ENCODE measurements around the gene GABPB2. TPM values are rescaled to one million over a fixed set of nuclear protein-coding genes. Genes with fewer than 3 reads are reported as not detected.

GABPB2 gene
- 6.2 TPM for total RNA-seq

- peak; percentile 91 for DNase-seq (ENCODE audit: low spot score)
- peak; percentile 92 for ATAC-seq
Measured at GRCh38 chr1:151070474-151071276, at the start of gene GABPB2. GABPB2 (plus strand) TSS chr1:151070761; CDS start chr1:151088190, 17,429 bp downstream.

- DNase-seq (ENCODE audit: low spot score) (peak; percentile 74), ATAC-seq (peak; percentile 94)
Measured at GRCh38 chr1:151024540-151025146, 45.9 kb upstream of the GABPB2 start.

DNA sequence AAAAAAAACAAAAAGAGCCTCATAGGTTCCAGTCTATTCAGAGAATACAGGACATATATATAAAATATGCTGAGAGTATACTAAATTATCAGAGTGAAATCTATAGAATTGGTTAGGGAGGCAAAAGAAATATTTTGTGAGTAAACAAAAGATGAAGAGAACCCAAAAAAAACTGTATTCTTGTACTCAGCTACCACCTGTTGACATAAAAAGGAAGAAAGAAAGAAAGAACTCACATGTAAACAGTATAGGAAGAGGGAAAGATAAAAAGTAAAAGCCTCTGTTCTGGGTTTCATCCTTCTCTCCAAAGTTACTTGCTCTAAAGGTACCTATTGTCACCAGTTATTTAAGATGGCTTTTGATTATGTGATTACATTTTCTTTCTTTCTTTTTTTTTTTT is 44.1 kb upstream of the GABPB2 start:
- no peak for ATAC-seq
- no peak for DNase-seq (ENCODE audit: low spot score)

GRCh38 chr1:151032164-151032563 is 38.4 kb upstream of the GABPB2 start:
- DNase-seq (ENCODE audit: low spot score) (no peak), ATAC-seq (no peak)

DNA sequence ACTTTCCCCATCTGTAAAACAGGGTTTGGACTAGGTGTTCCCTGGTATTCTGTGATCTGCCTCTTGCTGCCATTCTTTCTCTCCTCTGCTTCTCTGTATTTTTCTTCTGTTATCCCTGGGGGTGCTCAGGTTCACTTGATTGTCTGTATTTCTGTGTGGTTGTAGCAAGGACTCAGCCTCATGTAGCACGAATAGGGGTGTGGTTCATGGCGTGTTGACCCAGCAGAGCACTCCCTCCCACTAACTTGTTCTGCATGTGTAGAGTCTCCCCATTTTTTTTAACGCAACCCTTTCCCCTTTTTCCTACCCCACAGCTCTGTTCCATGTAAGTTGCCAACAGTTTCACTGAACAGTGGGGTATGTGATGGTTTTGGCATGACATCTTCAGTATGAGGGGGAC is 35.4 kb upstream of the GABPB2 start:
- ATAC-seq (no peak), DNase-seq (ENCODE audit: low spot score) (no peak)

DNA sequence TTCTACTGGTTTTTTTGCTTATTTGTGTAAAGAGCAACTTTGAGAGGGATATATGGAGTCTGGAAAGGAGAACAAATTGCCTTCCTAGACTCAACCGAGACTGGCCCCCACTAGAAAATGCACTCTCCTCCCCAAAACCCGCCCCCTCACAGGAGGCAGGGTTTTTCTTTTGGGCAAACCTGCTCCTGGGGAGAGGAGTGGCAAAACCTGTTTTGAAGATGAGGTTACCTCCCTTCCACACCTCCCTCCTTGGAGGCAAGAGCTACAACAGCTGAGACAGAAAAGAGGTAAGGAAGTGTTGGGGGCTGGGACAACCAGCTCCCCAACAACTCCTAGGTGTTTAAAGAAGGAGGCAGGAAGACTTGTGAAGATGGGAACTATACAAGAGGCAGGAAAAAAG is 34.2 kb upstream of the GABPB2 start, which contains the start of gene BNIPL:
Gene BNIPL (plus strand): TSS at position 231 of the 400 bp plus-strand sequence. CDS start 140 bp downstream, at position 371.
- ATAC-seq: no peak

DNA sequence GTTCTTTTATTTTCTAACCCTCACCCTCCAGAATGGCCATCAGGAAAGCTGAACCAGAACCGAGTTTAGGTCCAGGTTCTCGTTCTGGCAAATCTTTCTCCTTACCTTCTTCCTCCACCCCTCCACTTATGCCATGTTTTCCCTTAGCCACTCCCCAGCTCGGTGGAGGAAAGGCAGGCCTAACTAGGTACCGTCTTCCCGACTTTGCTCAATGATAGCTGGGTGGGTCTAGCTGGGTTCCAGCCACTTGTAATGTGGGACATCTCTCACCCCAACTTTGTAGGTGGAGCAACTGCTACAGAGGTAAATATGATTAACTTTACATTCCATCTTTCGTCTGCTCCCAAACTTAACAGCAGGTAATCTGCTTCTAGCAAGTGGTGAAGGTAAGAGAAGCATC is 33.5 kb upstream of the GABPB2 start:
- DNase-seq (ENCODE audit: low spot score) (no peak), ATAC-seq (no peak)

More for the DNA sequence above, 34.2 kb upstream of the GABPB2 start, which contains the start of gene BNIPL:
- no peak for DNase-seq (ENCODE audit: low spot score)

DNA sequence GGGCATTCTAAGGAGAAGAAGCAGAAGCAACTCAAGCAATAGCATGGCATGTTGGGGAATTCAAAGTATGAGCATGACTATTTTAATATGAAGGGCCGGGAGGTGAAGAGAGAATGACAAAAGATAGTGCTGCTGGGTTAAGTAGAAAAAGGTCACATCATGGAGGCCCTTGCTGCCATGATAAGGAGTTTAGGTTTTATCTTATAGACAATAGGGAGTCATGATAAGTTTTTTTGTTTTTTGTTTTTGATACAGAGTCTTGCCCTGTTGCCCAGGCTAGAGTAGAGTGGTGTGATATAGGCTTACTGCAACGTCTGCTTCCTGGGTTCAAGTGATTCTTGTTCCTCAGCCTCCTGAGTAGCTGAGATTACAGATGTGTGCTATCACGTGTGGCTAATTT is 31.0 kb upstream of the GABPB2 start:
- DNase-seq (ENCODE audit: low spot score): no peak
- no peak for ATAC-seq

DNA sequence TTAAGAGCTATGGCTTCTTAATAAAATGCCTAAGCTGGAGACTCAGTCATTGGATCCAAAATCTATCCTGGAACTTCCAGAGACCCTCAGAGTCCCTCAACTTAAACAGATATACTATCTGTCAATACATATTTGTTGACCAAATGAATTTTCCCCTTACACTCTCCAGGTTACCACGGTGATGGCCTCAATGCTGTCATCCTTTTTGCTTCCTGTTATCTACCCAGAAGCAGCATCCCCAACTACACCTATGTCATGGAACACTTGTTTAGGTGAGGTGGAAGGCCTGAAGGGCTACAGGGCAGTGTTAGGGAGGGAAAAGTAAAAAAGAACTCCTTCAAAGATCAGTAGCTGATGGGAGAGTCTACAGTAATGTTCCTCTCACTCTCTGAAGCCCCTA is 27.4 kb upstream of the GABPB2 start:
- ATAC-seq: no peak
- DNase-seq (ENCODE audit: low spot score): no peak

DNA sequence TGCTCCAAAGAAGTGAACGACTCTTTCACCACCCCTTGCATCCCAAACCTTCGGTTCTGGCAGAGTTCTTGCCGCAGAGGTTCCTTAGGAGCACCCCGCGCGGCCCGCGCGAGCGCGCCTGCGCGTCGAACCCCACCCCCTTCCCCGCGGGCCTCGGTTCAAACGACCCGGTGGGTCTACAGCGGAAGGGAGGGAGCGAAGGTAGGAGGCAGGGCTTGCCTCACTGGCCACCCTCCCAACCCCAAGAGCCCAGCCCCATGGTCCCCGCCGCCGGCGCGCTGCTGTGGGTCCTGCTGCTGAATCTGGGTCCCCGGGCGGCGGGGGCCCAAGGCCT is 23.0 kb upstream of the GABPB2 start, which contains the start of gene C1orf56:
Gene C1orf56 (plus strand): TSS at position 161 of the 334 bp plus-strand sequence. CDS start 97 bp downstream, at position 258.
- DNase-seq (ENCODE audit: low spot score) (peak; percentile 79), ATAC-seq (peak; percentile 80)

DNA sequence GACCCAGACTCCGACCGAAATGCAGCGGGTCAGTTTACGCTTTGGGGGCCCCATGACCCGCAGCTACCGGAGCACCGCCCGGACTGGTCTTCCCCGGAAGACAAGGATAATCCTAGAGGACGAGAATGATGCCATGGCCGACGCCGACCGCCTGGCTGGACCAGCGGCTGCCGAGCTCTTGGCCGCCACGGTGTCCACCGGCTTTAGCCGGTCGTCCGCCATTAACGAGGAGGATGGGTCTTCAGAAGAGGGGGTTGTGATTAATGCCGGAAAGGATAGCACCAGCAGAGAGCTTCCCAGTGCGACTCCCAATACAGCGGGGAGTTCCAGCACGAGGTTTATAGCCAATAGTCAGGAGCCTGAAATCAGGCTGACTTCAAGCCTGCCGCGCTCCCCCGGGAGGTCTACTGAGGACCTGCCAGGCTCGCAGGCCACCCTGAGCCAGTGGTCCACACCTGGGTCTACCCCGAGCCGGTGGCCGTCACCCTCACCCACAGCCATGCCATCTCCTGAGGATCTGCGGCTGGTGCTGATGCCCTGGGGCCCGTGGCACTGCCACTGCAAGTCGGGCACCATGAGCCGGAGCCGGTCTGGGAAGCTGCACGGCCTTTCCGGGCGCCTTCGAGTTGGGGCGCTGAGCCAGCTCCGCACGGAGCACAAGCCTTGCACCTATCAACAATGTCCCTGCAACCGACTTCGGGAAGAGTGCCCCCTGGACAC is 22.5 kb upstream of the GABPB2 start:
- DNase-seq (ENCODE audit: low spot score) (peak; percentile 79), ATAC-seq (peak; percentile 81)

DNA sequence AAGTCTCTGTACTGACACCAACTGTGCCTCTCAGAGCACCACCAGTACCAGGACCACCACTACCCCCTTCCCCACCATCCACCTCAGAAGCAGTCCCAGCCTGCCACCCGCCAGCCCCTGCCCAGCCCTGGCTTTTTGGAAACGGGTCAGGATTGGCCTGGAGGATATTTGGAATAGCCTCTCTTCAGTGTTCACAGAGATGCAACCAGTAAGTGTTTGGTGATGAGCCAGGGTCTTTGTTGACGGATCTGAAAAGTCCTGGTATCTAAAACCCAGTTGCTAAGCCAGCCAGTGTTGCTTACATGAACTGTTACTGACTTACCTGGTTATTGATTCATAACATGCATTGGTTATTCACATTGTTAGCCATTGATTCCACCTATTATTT is 21.9 kb upstream of the GABPB2 start:
- peak; percentile 38 for ATAC-seq
- no peak for DNase-seq (ENCODE audit: low spot score)

GRCh38 chr1:151049458-151049857 is 21.1 kb upstream of the GABPB2 start:
- ATAC-seq (no peak), DNase-seq (ENCODE audit: low spot score) (no peak)

- DNase-seq (ENCODE audit: low spot score): no peak
- no peak for ATAC-seq
Measured at GRCh38 chr1:151050051-151050688, 20.4 kb upstream of the GABPB2 start.

GRCh38 chr1:151051356-151052009 is 19.1 kb upstream of the GABPB2 start:
- ATAC-seq: no peak
- no peak for DNase-seq (ENCODE audit: low spot score)

GRCh38 chr1:151054971-151055547 is 15.5 kb upstream of the GABPB2 start:
- no peak for ATAC-seq
- DNase-seq (ENCODE audit: low spot score): no peak

DNA sequence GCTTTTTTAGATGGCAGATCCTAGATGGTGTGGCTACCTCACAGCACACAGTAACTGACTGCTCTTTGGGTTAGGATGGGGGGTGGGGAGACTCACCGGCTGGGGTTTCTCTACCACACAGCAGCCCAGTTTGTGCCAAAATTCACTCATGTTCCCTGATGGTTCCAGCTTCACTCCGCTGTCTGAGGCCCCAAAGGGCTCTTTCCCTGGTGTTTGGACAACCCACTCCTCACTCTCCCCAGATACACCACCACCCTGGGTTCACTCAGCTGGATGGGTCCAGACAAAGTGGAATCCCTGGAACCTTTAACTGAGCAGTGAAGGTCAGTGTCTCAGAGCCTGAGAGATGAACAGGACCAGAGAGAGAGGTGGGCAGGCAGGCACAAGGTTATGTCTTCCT is 15.0 kb upstream of the GABPB2 start:
- no peak for ATAC-seq
- no peak for DNase-seq (ENCODE audit: low spot score)

DNA sequence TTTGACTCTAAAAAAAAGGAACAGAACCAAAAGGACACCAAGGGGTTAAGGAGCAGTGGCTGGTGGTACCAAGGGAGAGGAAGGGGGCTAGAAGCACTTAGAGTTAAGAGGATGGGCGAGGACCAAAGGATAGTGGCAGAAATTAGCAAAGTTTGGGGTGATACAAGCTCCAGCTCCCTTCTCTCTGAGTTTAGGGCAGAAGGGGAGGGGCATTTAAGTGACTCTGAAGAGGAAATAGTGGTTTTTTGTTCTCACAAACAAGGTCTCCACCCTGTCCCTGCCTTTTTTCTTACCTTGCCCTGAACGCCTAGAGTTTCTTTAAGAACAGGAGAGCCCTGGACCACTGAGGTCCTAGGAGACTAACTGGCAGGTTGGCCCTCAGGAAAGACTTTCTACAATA is 14.4 kb upstream of the GABPB2 start:
- ATAC-seq (no peak), DNase-seq (ENCODE audit: low spot score) (no peak)

DNA sequence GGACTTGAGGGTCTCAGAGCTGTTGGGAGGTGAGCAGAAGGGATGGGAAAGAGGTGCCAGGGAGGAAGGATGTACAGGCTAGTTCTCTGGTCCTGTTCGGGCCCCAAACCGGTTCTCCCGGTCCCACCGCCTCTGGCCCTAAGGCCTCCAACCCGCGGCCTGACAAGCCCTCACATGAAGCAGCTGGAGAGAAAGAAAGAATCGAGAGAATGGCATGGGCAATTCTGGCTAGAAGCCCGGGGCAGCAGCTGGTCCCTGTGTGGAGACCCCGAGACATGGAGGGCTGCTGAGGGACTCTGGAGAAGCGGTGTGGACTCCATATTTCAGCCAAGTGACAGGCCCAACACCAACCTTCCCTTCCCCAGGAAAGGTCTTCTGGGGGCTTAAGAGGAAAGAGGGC is 11.9 kb upstream of the GABPB2 start:
- ATAC-seq (peak; percentile 1), DNase-seq (ENCODE audit: low spot score) (no peak)
